Tibial nerve (tissue), 3 donors: ENCODE results near the gene SORBS1.

Experiments
- CTCF ChIP-seq, 5 experiments: fragments of 200-600 bp in 3 of 5; fragments of 450-650 bp in 2 of 5; sonication (generic) in 3 of 5; IDR thresholded peaks; one replicate each; pipeline ENCODE4 v1.5.1; 2016 to 2019; ENCODE audit warnings: antibody characterized with exemption in 5 of 5, mild to moderate bottlenecking in 3 of 5, moderate library complexity in 2 of 5
- POLR2A ChIP-seq, 2 donors: fragments of 450-650 bp; IDR thresholded peaks; one replicate each; pipeline ENCODE4 v1.6.1; 2017; ENCODE audit warnings: antibody characterized with exemption in 2 of 2, mild to moderate bottlenecking in 2 of 2, moderate library complexity in 2 of 2

- no peak for TF ChIP-seq CTCF (IDR thresholded peaks at IDR 0.05)
- TF ChIP-seq POLR2A (IDR thresholded peaks at IDR 0.05), result no peak
Observed at GRCh38 chr10:95303535-95303934, 257.6 kb downstream of the SORBS1 start.
